Vagina (tissue), 2 donors: ENCODE measurements around the gene JOSD2.

ENCODE experiments used
- CTCF ChIP-seq, 3 experiments: fragments of 450-650 bp in 2 of 3; fragments of 200-600 bp in 1 of 3; sonication (generic) in 1 of 3; IDR thresholded peaks; one replicate each; pipeline ENCODE4 v1.5.1; 2017 to 2019; ENCODE audit warnings: antibody characterized with exemption in 3 of 3, mild to moderate bottlenecking in 2 of 3, moderate library complexity in 2 of 3
- POLR2A ChIP-seq, 2 donors: fragments of 450-650 bp; IDR thresholded peaks; one replicate each; pipeline ENCODE4 v1.6.1; 2017; ENCODE audit warnings: antibody characterized with exemption in 2 of 2, mild to moderate bottlenecking in 2 of 2, moderate library complexity in 2 of 2
- POLR2AphosphoS5 ChIP-seq, 2 donors: sonication (generic); formaldehyde crosslinking; IDR thresholded peaks; one replicate each; pipeline ENCODE4 v1.9.0; 2017; ENCODE audit warnings: antibody characterized with exemption in 2 of 2, mild to moderate bottlenecking in 2 of 2, low read depth in 1 of 2; ENCODE audit not compliant: insufficient read depth in 1 of 2

- TF ChIP-seq CTCF (IDR thresholded peaks at IDR 0.05) (no peak), POLR2AphosphoS5 (IDR thresholded peaks at IDR 0.05; ENCODE audit: insufficient read depth in 1 of 2, low read depth in 1 of 2) (no peak), POLR2A (IDR thresholded peaks at IDR 0.05) (no peak)
Measured at GRCh38 chr19:50554212-50554611, 43.2 kb upstream of the JOSD2 start.
